ENCODE results near the gene IFI30.

Gene IFI30

DNA sequence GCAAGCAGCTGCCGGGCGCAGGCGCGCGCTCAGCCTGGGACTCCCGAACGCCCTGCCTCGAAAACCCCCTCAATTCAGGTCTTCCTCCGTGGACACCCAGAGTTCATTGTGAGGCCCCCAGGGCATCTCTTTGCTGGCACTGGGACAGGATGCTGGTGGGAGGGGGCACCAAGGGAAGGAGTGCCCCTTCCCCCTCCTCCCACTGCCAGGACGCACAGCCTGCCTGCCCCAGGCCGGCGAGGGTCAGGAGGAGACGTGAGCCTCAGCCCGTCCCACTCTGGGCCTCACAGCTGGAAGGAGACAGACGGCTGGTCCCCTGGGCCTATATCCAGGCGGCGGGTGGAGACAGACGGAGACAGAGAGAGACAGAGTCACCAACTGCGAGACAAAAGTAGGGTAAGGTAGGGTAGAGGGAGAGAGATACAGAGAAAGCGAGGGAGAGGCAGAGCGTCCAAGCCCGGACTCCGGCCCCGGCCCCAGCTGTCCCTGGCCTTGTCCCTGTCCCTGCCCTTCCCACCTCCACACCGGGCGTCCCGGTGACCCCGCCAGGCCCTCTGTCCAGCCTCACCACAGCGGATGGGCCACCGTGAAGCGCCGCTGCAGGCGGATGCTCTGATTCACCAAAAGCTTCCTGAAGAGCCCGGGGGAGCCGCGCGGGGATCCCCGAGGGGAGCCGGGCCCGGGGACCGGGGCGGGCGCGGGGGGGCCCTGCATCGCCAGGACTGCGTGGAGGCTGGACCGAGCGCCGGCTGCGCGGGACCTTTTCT, 52.3 kb downstream of the IFI30 start, which contains the start of gene PDE4C:
TSS of gene PDE4C (minus strand) at position 737 of the 767 bp plus-strand sequence. CDS start at position 714, 23 bp downstream.
- DNase-seq (ENCODE audit: low spot score): no peak

DNA sequence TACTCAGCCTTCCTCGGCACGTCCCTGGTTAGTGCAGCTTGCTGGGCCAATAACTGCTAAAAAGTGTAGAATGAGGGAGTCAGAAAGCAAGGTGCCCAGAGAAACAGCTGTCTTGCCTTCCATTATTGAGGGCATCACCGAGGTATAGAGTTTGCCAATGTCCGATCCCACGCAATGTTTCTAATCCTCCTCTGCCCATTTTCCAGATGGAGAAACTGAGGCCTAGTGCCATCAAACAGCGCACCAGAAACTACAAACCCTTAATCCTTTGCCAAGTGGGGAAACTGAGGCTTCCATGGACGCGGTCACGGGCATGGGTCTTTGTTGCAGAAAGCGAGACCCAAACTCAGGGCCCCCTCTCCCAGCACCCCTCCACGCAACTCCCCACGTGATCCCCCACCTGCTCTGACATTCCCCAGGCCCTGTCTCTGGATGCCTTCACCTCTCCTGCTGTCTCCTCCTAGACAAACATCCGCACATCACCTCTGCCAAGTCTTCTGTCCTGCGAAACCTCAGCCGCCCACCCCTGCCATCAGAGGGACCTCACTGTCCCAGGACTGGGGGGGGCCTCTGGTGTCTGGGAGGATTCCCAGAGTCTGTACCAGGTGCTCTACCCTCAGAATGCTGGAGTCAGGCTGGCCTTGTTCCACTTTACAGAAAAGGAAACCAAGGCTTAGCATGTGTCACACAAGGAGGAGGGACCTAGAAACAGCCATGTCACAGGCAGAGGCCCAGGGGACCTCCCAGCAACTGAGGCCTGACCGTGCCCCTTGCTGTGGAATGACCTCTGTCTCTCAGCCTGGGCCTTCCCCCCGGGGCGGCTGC, 53.6 kb downstream of the IFI30 start:
- no peak for DNase-seq (ENCODE audit: low spot score)
